HL-60 (cell line): Measurements from ENCODE around the gene FGFR1OP2.

ENCODE experiments used
- DNase-seq, 2 experiments: peaks; one replicate each; pipeline ENCODE4 v3.0.0-alpha.2; 2010 to 2020; ENCODE audit warnings: low read depth in 1 of 2, low spot score in 1 of 2
- H3K27ac ChIP-seq: fragments of 250-450 bp; sonication (Bioruptor Pico); replicated peaks from 2 replicates; pipeline ENCODE4 v1.5.1; 2020; ENCODE audit warnings: mild to moderate bottlenecking, moderate library complexity
- H3K27me3 ChIP-seq: fragments of 250-450 bp; sonication (Bioruptor Pico); 2 replicates; pipeline ENCODE4 v1.5.1; 2021; ENCODE audit warnings: mild to moderate bottlenecking, moderate library complexity; ENCODE audit not compliant: insufficient read depth, poor library complexity, severe bottlenecking
- H3K4me3 ChIP-seq: replicated peaks from 2 replicates; pipeline ENCODE4 v1.5.1; 2011; ENCODE audit warnings: mild to moderate bottlenecking, control low read depth, low read length; ENCODE audit not compliant: insufficient read depth
- GABPA ChIP-seq: IDR thresholded peaks from 2 replicates; pipeline ENCODE4 v1.6.1; 2012; ENCODE audit warnings: low read depth
- POLR2AphosphoS5 ChIP-seq: IDR thresholded peaks from 2 replicates; pipeline ENCODE4 v1.6.1; 2012; ENCODE audit warnings: low read depth
- REST ChIP-seq: IDR thresholded peaks from 2 replicates; pipeline ENCODE4 v1.6.1; 2012; ENCODE audit warnings: low read depth; ENCODE audit not compliant: insufficient replicate concordance
- SPI1 ChIP-seq: IDR thresholded peaks from 2 replicates; pipeline ENCODE4 v1.6.1; 2012; ENCODE audit warnings: low read depth, mild to moderate bottlenecking, borderline replicate concordance
- TF ChIP-seq, protein P1 (sequence below): IDR thresholded peaks from one replicate; pipeline ENCODE4 v1.5.1; 2011; ENCODE audit warnings: low read length, control low read depth, inconsistent platforms; ENCODE audit not compliant: insufficient read depth

The FGFR1OP2 gene

GRCh38 chr12:27012982-27013255 is 74.6 kb downstream of the FGFR1OP2 start:
- H3K4me3 ChIP-seq, result peak overlapping the region; percentile 76
- TF ChIP-seq REST, result no peak
- TF ChIP-seq, protein P1, sequence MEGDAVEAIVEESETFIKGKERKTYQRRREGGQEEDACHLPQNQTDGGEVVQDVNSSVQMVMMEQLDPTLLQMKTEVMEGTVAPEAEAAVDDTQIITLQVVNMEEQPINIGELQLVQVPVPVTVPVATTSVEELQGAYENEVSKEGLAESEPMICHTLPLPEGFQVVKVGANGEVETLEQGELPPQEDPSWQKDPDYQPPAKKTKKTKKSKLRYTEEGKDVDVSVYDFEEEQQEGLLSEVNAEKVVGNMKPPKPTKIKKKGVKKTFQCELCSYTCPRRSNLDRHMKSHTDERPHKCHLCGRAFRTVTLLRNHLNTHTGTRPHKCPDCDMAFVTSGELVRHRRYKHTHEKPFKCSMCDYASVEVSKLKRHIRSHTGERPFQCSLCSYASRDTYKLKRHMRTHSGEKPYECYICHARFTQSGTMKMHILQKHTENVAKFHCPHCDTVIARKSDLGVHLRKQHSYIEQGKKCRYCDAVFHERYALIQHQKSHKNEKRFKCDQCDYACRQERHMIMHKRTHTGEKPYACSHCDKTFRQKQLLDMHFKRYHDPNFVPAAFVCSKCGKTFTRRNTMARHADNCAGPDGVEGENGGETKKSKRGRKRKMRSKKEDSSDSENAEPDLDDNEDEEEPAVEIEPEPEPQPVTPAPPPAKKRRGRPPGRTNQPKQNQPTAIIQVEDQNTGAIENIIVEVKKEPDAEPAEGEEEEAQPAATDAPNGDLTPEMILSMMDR, result no peak
- TF ChIP-seq POLR2AphosphoS5, result no peak
- TF ChIP-seq GABPA, result no peak
- no peak for TF ChIP-seq SPI1
- no peaks in the 10 kb centered on the region for H3K27me3 ChIP-seq
- H3K27ac ChIP-seq, result peak overlapping the region; percentile 76
- DNase-seq, result no peak

- no peak for DNase-seq
- Histone ChIP-seq H3K4me3 (peak overlapping the region; percentile 76), H3K27ac (peak overlapping the region; percentile 76), H3K27me3 (no peaks in the 10 kb centered on the region)
- TF ChIP-seq POLR2AphosphoS5, result no peak
- no peak for TF ChIP-seq GABPA
- no peak for TF ChIP-seq REST
- TF ChIP-seq, protein P1, result no peak
- TF ChIP-seq SPI1, result no peak
These were observed 75.4 kb downstream of the FGFR1OP2 start for GRCh38 chr12:27013611-27014084.

GRCh38 chr12:27014085-27014858 is 76.0 kb downstream of the FGFR1OP2 start, which contains the start of gene TM7SF3:
Gene TM7SF3, minus strand, starts transcription at chr12:27014384. Its CDS starts 216 bp downstream, at chr12:27014168.
- Histone ChIP-seq H3K27me3 (no peaks in the 10 kb centered on the region), H3K27ac (peak within 1 kb of the TSS; percentile 95), H3K4me3 (peak within 1 kb of the TSS; percentile 76)
- TF ChIP-seq POLR2AphosphoS5 (peak; percentile 65), REST (peak; percentile 44), GABPA (peak; percentile 43; the same call in 1 of the 2 replicates), SPI1 (no peak; the same call in 1 of the 2 replicates)
- TF ChIP-seq, protein P1, result peak; percentile 82
- peak; percentile 79 to 95 for DNase-seq
